Ammon's horn (tissue), 1 donor: Measurements from ENCODE around the gene KRTAP29-1.
A peak's percentile ranks its signal among the peaks of the same experiment; 100 is the strongest.

Experiments used
- DNase-seq: peaks from one replicate; pipeline ENCODE4 v3.0.0-alpha.2; 2016; ENCODE audit warnings: low spot score

KRTAP29-1 gene

DNA sequence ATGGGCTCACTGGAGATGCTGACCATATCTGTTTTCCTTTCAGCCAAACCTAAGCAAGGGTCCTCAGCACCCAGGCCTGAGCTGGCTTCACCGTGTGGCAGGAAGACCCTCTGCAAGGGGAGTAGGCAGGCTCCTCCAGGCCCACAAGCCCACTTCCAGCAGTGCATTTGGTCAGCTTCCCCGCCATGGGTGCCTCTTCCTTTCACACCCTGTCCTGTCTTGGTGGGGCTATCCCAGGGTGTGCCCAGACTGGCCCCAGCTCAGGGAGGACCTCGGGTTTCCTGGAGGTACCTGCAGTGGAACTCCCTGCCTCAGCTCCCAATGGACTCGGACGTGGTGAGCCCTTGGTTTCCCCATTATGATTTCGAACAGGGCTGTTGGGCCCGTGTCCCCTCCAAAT is 25.6 kb upstream of the KRTAP29-1 start:
- DNase-seq, result no peak

GRCh38 chr17:41327411-41328120 is 24.9 kb upstream of the KRTAP29-1 start:
- DNase-seq, result no peak

DNA sequence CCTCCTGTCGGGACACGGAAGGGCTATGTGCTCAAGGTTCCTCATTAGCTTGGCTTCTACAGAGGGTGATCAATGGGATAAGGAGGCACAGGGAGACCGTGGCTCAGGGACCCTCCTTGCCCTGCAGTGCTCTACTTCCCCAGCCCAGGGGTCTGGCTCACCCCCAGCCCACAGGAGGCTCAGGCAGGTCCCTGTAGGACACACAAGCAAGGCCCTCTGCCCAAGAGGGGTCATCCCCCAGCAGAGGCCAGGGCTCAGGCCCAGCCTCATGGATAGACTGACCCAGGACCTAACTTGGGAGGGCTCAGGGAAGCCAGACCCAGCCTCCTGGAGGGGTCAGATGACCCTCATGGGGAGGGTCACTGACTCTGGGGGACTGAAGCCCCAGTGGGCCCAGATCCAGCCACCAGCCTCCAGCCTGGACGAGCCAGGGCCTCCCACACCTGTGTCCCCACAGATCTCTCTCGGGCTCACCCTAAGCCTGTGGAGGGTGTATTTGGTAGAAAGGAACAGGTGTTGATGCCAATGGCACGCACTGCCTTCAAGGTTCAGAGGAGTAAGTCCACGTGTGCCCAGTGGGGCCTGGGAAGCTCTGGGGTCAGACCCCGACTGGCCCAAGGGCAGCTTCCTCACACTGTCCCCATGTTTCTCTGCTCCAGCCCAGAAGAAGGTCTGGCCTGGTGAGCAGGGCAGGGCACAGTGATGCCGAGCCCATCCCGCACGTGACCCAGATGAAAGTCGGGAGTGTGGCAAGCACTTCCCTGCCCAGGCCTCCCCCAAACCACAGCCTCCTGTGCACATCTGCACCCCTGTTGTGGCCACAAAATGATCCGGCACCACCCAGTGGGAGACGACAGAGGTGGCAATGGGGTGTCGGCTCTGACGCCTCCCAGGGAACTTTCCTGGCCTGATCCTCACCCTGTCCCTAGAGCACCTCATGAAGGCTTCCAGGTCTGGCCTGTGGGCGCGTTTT is 23.8 kb upstream of the KRTAP29-1 start:
- no peak for DNase-seq

GRCh38 chr17:41325611-41326010 is 23.0 kb upstream of the KRTAP29-1 start:
- no peak for DNase-seq

- no peak for DNase-seq
Observed at GRCh38 chr17:41325126-41325525, 22.5 kb upstream of the KRTAP29-1 start.

DNA sequence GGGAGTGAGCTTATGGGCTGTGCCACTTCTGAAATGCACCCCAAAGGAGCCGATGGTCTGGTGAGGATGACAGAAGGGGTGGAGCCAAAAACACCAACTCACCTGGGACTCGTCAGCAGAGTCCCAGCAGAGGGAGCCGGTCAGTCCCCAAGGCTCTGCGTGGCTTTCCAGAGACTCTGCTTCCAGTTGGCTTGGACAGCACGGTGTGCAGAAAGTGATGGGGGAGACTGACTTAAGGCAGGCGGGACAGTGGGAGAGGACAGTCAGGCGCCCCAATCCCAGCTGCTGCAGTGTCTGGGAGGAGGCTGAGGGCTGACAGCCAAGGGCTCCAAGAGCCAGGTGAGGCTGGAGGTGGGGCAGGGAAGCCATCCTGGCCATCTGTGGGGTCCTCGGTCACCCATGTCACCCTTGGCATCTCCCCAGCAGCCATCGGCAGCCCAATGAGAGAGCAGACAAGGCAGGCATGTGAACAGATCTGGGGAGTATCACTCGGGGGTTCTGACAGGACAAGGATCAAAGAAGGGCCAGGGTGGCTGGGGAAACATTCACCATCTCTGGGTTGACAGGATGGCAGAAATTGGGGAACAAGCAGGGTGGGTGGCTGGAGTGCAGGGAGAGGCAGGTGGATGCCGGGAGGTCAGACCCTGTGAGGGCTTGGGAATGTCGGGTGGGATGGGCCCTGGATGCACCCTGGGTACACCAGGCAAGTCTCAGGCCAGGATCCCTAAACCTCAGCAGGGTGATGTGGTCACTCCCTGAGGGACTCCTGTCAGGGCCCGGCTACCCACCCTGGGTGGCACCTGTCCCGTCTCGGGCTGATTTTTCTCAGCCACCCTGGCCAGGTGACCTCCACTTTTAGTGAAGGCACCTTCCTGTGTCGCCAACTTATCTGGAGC is 21.8 kb upstream of the KRTAP29-1 start:
- no peak for DNase-seq

DNA sequence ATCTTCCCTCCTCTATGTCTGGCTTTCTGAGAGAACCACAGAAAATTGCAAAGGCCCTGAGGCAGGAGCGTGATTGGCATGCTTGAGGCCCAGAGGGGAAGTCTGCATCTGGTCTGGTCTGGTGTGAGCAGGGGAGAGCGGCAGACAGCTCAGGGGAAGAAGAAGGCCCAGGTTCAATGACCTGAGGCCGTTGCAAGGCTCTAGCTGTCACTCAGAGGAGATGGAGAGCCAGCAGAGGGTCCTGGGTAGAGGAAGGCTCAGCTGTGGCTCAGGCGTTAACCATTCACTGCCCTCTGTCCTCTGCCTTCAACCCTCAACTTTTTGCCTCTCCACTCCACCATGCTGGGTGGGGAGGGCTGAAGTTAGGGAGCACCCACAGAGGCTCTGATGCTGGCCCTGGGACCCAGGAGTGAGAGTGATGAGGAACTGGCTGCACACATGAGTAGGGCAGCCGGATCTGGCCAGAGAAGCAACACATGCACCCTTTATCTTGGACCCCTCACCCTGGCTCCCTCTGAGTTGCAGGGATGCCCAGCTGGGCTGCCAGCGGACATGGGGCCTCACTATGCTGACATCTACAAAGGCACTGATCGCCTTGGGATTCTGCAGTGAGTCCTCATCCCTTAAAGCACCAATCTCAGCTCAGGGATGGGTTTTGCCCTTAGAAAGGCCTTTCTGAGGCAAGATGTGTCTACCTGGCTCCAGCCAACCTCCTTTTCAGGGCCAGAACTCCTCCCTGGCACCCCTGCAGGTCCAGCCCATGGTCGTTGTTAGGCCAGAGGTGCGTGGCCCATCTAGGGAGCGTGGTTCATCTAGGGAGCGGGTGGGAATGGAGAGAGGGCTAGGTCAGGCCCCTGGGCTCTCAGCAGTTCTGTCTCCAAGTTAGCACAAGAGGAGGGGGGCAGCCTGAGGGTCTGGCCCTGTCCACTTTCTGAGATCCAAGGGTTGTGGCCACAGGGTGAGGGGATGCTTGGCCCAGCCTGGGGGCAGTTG is 20.5 kb upstream of the KRTAP29-1 start:
- no peak for DNase-seq

- peak; percentile 44 for DNase-seq
Observed at GRCh38 chr17:41322094-41322902, 19.6 kb upstream of the KRTAP29-1 start.

- no peak for DNase-seq
Observed at GRCh38 chr17:41318231-41318630, 15.6 kb upstream of the KRTAP29-1 start.

DNA sequence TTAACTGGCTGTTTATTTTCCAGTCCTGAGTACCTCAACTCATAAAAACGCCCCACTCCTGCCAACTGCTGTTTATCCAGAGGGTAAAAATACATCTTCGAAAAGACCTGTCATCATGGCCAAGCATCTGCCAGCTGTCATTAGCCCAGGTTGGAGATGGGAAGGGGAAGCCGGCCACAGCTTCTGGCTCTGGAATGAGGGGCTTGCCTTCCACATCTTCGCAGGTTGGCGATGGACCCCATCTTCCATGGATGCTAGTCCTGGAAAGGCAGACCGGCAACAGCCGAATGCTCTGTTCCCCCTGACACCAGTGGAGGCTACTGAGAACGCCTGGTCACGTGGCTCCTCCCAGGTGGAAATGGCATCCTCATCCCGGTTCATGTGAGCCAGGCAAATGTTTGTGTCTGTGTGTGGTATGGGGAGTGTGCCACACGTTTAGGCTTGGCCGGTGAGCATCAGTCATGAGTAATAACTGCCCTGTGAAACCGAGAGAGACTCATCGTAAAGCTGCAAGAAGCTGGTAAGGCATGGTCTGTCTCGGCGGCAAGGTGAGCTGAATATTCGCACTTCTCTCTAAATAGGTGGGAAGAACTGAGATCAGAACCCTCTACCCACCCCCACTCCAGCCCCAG is 13.3 kb upstream of the KRTAP29-1 start:
- no peak for DNase-seq

DNA sequence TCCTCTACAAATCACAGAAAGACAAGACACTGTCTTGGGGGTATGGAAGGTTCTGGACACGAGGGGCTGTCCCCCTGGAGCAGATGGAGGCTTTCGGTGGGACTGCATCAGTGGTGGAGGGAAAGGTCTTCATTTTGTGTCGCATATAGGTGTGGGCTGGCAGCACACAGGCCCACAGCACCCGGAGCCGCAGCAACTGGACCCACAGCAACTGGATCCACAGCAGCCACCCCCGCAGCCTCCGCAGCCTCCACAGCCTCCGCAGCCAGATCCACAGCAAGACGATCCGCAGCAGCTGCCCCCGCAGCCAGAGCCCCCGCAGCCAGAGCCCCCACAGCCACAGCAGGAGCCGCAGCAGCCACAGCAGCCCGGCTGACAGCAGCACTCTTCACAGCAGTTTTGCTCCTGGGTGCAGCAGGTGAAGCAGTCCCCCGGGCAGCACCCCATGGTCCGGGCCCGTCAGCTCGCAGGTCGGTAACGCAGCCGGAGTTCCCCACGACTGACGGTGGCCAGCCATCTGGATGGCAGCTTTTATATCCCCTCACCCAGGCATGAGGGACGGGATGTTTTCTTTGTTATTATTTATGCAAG is 12.6 kb upstream of the KRTAP29-1 start, which contains the start of gene KRTAP17-1:
KRTAP17-1 (minus strand) TSS at position 507 of the 591 bp plus-strand sequence; CDS start at position 447, 60 bp downstream.
- DNase-seq, result no peak

- no peak for DNase-seq
Observed at GRCh38 chr17:41311111-41311510, 8.5 kb upstream of the KRTAP29-1 start.

- DNase-seq, result no peak
Observed at GRCh38 chr17:41308918-41309359, 6.3 kb upstream of the KRTAP29-1 start, which contains the start of gene KRTAP16-1. Gene KRTAP16-1, minus strand, starts transcription at chr17:41309309. Its CDS starts 56 bp downstream, at chr17:41309253.

GRCh38 chr17:41308251-41308917 is 5.7 kb upstream of the KRTAP29-1 start:
- peak; percentile 63 for DNase-seq

- DNase-seq, result peak; percentile 20
Observed at GRCh38 chr17:41307647-41308046, 5.0 kb upstream of the KRTAP29-1 start.

GRCh38 chr17:41304091-41304490 is 1.4 kb upstream of the KRTAP29-1 start:
- DNase-seq, result no peak

- DNase-seq, result no peak
Observed at GRCh38 chr17:41302981-41303380, 330 bp upstream of the KRTAP29-1 start.

DNA sequence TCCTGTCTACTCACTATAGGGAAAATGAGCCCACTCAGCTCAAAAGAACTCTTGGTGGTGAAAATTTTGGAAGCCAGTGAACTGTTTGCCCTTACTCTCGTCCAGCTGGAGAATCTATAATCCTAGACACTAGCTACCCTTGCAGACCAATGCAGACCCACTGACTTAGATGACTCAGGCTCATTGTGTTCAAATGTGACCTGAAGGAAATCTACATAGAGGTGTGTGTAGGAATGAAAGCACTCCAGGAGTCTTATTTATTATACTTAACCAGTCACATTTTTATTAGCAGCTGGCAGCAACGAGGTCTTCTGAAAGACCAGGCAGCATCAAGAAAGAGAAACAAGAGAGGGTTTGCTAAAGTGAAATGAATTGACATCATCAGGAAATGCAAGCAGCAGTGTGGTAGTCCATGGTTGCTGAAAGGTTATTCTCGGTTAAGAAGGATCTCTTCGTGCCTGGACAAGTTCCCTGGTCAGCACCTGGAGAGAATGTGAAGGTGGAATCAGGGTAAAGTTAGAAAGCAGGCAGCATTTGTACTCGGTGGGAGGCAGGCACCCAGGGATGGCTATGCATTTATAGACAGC is 1.4 kb downstream of the KRTAP29-1 start:
- no peak for DNase-seq
